ENCODE data around the gene NUP210.

Gene NUP210

GRCh38 chr3:13268961-13269441 lies 151.1 kb downstream of the NUP210 start:
- no peak for DNase-seq

GRCh38 chr3:13268120-13268519 lies 152.0 kb downstream of the NUP210 start:
- no peak for DNase-seq

GRCh38 chr3:13266651-13267362 lies 153.3 kb downstream of the NUP210 start:
- DNase-seq: no peak
